K562 (cell line): ENCODE data around the gene TNFAIP8L2. TPM values are rescaled to one million over a fixed set of nuclear protein-coding genes. Genes with fewer than 3 reads are reported as not detected.

ENCODE experiments used
- ATAC-seq: fragments of 200-7000 bp; cut with Tn5 transposase; 3 replicates; pipeline ENCODE4 v1.9.1; 2020; ENCODE audit warnings: moderate library complexity
- Bru-seq: library from RNA; stranded (reverse); fragments of 400-500 nt; gene quantifications from one replicate; lab custom pipeline; 2021; lab: Mats Ljungman, UMichigan
- BruChase-seq, 2 experiments: library from RNA; stranded (reverse); fragments of 400-500 nt; gene quantifications; one replicate each; lab custom pipeline; 2021; lab: Mats Ljungman, UMichigan
- BruUV-seq: library from RNA; stranded (reverse); fragments of 400-500 nt; replicated peaks from 2 replicates; lab custom pipeline; 2021; lab: Mats Ljungman, UMichigan
- CTCF ChIA-PET: fragments of 300-600 bp; formaldehyde crosslinking; extraction: SDS; loops from one replicate; lab custom pipeline; 2021; ENCODE audit warnings: low intra/inter-chr PET ratio; lab: Yijun Ruan, JAX
- POLR2A ChIA-PET: fragments of 300-600, 350-650 bp; sonication (Branson Sonifier 250); formaldehyde crosslinking; extraction: SDS; loops from one replicate; lab custom pipeline; 2021; ENCODE audit warnings: antibody characterized with exemption, inconsistent platforms; lab: Yijun Ruan, JAX
- DNase-seq, 4 experiments: peaks; one replicate each; pipeline versions ENCODE4 v3.0.0 to v3.0.0-alpha.2; 2011 to 2018; ENCODE audit warnings: low spot score in 3 of 4, mixed read lengths in 3 of 4; ENCODE audit errors: extremely low read depth in 1 of 4
- FAIRE-seq: peaks from 2 replicates; lab custom pipeline; 2011; peaks lifted over from hg19 to GRCh38; lab: Jason Lieb, UNC
- H2AFZ ChIP-seq: 2 replicates; pipeline ENCODE4 v1.6.0; 2011; ENCODE audit warnings: low read depth, low read length, control low read depth, inconsistent platforms
- H3K27ac ChIP-seq: fragments of 200-600 bp; 3 replicates; pipeline ENCODE4 v1.8.0; 2011; ENCODE audit warnings: low read depth, mild to moderate bottlenecking, control low read depth, inconsistent platforms, low read length, moderate library complexity, mixed read lengths; ENCODE audit errors: extremely low read depth
- H3K27me3 ChIP-seq, 2 experiments: fragments of 300-600 bp in 1 of 2; 2 replicates in 1 of 2; 3 replicates in 1 of 2; pipeline versions ENCODE4 v1.6.0 to v1.8.0; 2011; ENCODE audit warnings: inconsistent platforms in 2 of 2, low read length in 2 of 2, mild to moderate bottlenecking in 1 of 2, mixed read lengths in 1 of 2, moderate library complexity in 1 of 2; ENCODE audit not compliant: control insufficient read depth in 2 of 2, insufficient read depth in 2 of 2
- H3K36me3 ChIP-seq: fragments of 300-600 bp; 3 replicates; pipeline ENCODE4 v1.8.0; 2011; ENCODE audit warnings: mild to moderate bottlenecking, low read length, inconsistent platforms; ENCODE audit not compliant: control insufficient read depth, insufficient read depth
- H3K4me1 ChIP-seq, 2 experiments: fragments of 200-600 bp in 1 of 2; replicated peaks in 1 of 2; 2 replicates in 1 of 2; 3 replicates in 1 of 2; pipeline versions ENCODE4 v1.5.1 to v1.8.0; 2011; ENCODE audit warnings: inconsistent platforms in 2 of 2, low read length in 2 of 2, mild to moderate bottlenecking in 1 of 2, mixed read lengths in 1 of 2, moderate library complexity in 1 of 2; ENCODE audit not compliant: control insufficient read depth in 2 of 2, insufficient read depth in 2 of 2
- H3K4me2 ChIP-seq: 2 replicates; pipeline ENCODE4 v1.6.1; 2011; ENCODE audit warnings: low read length, control low read depth, inconsistent platforms, mixed read lengths; ENCODE audit not compliant: insufficient read depth
- H3K4me3 ChIP-seq: fragments of 200-600 bp; sonication (generic), shearing (Covaris generic); 2 replicates; pipeline ENCODE4 v1.5.1; 2016; ENCODE audit warnings: control low read depth, inconsistent platforms
- H3K79me2 ChIP-seq: fragments of 200-600 bp; 3 replicates; pipeline ENCODE4 v1.8.0; 2011; ENCODE audit warnings: low read length, inconsistent platforms; ENCODE audit not compliant: control insufficient read depth, insufficient read depth
- H3K9ac ChIP-seq, 2 experiments: 2 replicates each; pipeline versions ENCODE4 v1.6.0 to v1.6.1; 2011; ENCODE audit warnings: low read depth in 2 of 2, low read length in 2 of 2, control low read depth in 1 of 2, inconsistent platforms in 1 of 2, mild to moderate bottlenecking in 1 of 2, mixed read lengths in 1 of 2; ENCODE audit not compliant: insufficient read depth in 1 of 2
- H3K9me1 ChIP-seq: one replicate; pipeline ENCODE4 v1.6.0; 2011; ENCODE audit warnings: inconsistent platforms, mild to moderate bottlenecking, low read length, moderate library complexity; ENCODE audit not compliant: control insufficient read depth, insufficient read depth
- H3K9me3 ChIP-seq: replicated peaks from 2 replicates; pipeline ENCODE4 v1.5.1; 2011; ENCODE audit warnings: low read depth, low read length, inconsistent platforms; ENCODE audit not compliant: control insufficient read depth, insufficient read depth
- H4K20me1 ChIP-seq: replicated peaks from 2 replicates; pipeline ENCODE4 v1.6.1; 2011; ENCODE audit warnings: low read length, inconsistent platforms, mixed read lengths; ENCODE audit not compliant: control insufficient read depth, insufficient read depth
- CHD1 ChIP-seq: fragments of 200-600 bp; sonication (generic); IDR thresholded peaks from one replicate; pipeline ENCODE4 v1.6.1; 2012; ENCODE audit warnings: mild to moderate bottlenecking, moderate library complexity, low read length, inconsistent platforms
- DNMT1 ChIP-seq: fragments of 450-650 bp; IDR thresholded peaks from 2 replicates; pipeline ENCODE4 v1.6.1; 2016; ENCODE audit warnings: antibody characterized with exemption, mild to moderate bottlenecking
- FOXJ3 ChIP-seq: sonication (generic); formaldehyde crosslinking; IDR thresholded peaks from 2 replicates; pipeline ENCODE4 v1.4.0; 2020; ENCODE audit warnings: mild to moderate bottlenecking, missing genetic modification reagents
- MAFK ChIP-seq: IDR thresholded peaks from 2 replicates; pipeline ENCODE4 v1.6.1; 2011; ENCODE audit warnings: low read length, improper control_type of control experiment
- MEIS2 ChIP-seq: fragments of 450-650 bp; IDR thresholded peaks from 2 replicates; pipeline ENCODE4 v1.6.1; 2014; ENCODE audit warnings: mild to moderate bottlenecking; ENCODE audit not compliant: partially characterized antibody
- PCBP1 ChIP-seq: fragments of 200-400 bp; formaldehyde crosslinking; IDR thresholded peaks from 2 replicates; pipeline ENCODE4 v1.6.1; 2018; ENCODE audit warnings: mild to moderate bottlenecking, low read depth, low read length; ENCODE audit not compliant: poor library complexity, severe bottlenecking
- PYGO2 ChIP-seq: fragments of 450-650 bp; IDR thresholded peaks from 2 replicates; pipeline ENCODE4 v1.6.1; 2016; ENCODE audit warnings: mild to moderate bottlenecking, missing genetic modification characterization, moderate library complexity, missing compliant biosample characterization
- ZNF316 ChIP-seq: fragments of 450-650 bp; IDR thresholded peaks from 2 replicates; pipeline ENCODE4 v1.6.1; 2016
- ZNF778 ChIP-seq: fragments of 450-650 bp; formaldehyde crosslinking; IDR thresholded peaks from 2 replicates; pipeline ENCODE4 v1.4.0; 2020; ENCODE audit warnings: mild to moderate bottlenecking, moderate library complexity
- WGBS: fragments of 100-300 bp; shearing (Covaris generic); methylation state at CpG from one replicate; pipeline ENCODE4 v1.1.6; 2016; ENCODE audit warnings: low coverage, mixed read lengths; ENCODE audit not compliant: insufficient coverage; ENCODE audit errors: missing lambda C conversion rate; 5-methylcytosine and 5-hydroxymethylcytosine counted together
- in situ Hi-C: fragments of 300-500 bp; cut with MboI; formaldehyde crosslinking; loops from 4 replicates; pipeline ENCODE4 v1.15.0; 2018; ENCODE audit warnings: inconsistent platforms, mixed read lengths
- intact Hi-C: fragments of 100-400 bp; cut with micrococcal nuclease; formaldehyde crosslinking; loops from 2 replicates; pipeline ENCODE4 v1.14.2; 2022
- long read RNA-seq, 3 experiments: library from polyadenylated mRNA in 2 of 3; library from RNA in 1 of 3; unstranded in 2 of 3; stranded (forward) in 1 of 3; transcript quantifications; one replicate each; pipeline ENCODE4 v2.0.0, GENCODE V29; 2019 to 2022
- polyA minus RNA-seq, 3 experiments: library from RNA; depleted of rRNA, polyadenylated mRNA; stranded (reverse); fragments of >200 nt; gene quantifications; 2 replicates each; pipeline ENCODE4 v1.2.3, GENCODE V29; 2011
- polyA plus RNA-seq, 8 experiments: library from polyadenylated mRNA; depleted of rRNA in 4 of 8; stranded (reverse) in 5 of 8; unstranded in 3 of 8; fragments of >200 nt; fragmentation: Nextera tagmentation in 2 of 8; fragmentation: Illumina TruSeq in 1 of 8; extraction: Ambion mirVana in 2 of 8; extraction: Trizol in 1 of 8; gene quantifications; 2 replicates each; pipeline versions ENCODE4 v1.2.1 to v1.2.3, GENCODE V29; 2011 to 2014; ENCODE audit warnings: inconsistent platforms in 1 of 8, missing spikeins in 1 of 8
- total RNA-seq, 7 experiments: library from RNA; depleted of rRNA in 6 of 7; stranded (reverse); fragments of >200 nt in 6 of 7; fragmentation: Illumina TruSeq in 2 of 7; extraction: Trizol in 2 of 7; gene quantifications; 2 replicates each; pipeline versions ENCODE4 v1.2.1 to v1.2.3, GENCODE V29; 2011 to 2021; ENCODE audit warnings: low replicate concordance in 1 of 7

The TNFAIP8L2 gene
- total RNA-seq (2011; cell fraction: chromatin; rRNA removed; ENCODE audit: low replicate concordance) = 0.44 TPM in 1 of 2 replicates, not detected in the other
- total RNA-seq (2011; cell fraction: nucleolus; rRNA removed) = 0.33 TPM in 1 of 2 replicates, not detected in the other
- total RNA-seq (2011; cell fraction: nucleoplasm; rRNA removed) = 0.37 TPM in 1 of 2 replicates, not detected in the other
- 0.45 and 1.7 TPM in 2 replicates for total RNA-seq (2014; rRNA removed)
- 0.29 and 0.55 TPM in 2 replicates for total RNA-seq (2014; rRNA removed; fragmentation: Illumina TruSeq; extraction: Trizol)
- total RNA-seq (2015; rRNA removed; fragmentation: Illumina TruSeq; extraction: Trizol) = 0.30 and 0.43 TPM in 2 replicates
- 0.25 and 0.31 TPM in 2 replicates for total RNA-seq (2021)
- polyA plus RNA-seq (2011; rRNA removed) = 0.52 and 1.7 TPM in 2 replicates
- 1.1 and 2.5 TPM in 2 replicates for polyA plus RNA-seq (2011; cell fraction: cytosol; rRNA removed)
- polyA plus RNA-seq (2011; cell fraction: nucleus; rRNA removed) = 0.36 and 1.5 TPM in 2 replicates
- polyA plus RNA-seq (2012) = 0.62 and 1.4 TPM in 2 replicates
- polyA plus RNA-seq (2014; fragmentation: Illumina TruSeq; extraction: Trizol) = 0.34 and 0.54 TPM in 2 replicates
- 1 to 10 TPM; 1.1 to 1.2 TPM for polyA plus RNA-seq (2014; fragmentation: Nextera tagmentation; extraction: Ambion mirVana)
- 0.05 and 0.09 TPM in 2 replicates for polyA plus RNA-seq (2014; rRNA removed)
- polyA minus RNA-seq (2011; rRNA and poly(A)+ RNA removed) = 0.35 and 1.0 TPM in 2 replicates
- polyA minus RNA-seq (2011; cell fraction: cytosol; rRNA and poly(A)+ RNA removed) = 1.2 TPM in 1 of 2 replicates, not detected in the other
- polyA minus RNA-seq (2011; cell fraction: nucleus; rRNA and poly(A)+ RNA removed) = 0.89 TPM in 1 of 2 replicates, not detected in the other
- percentile 38 among the genes with signal in this experiment for Bru-seq, nascent RNA
- BruChase-seq, experiment 1, labeled RNA remaining after a 2-hour chase = percentile 26 among the genes with signal in this experiment
- percentile 17 among the genes with signal in this experiment for BruChase-seq, experiment 2, labeled RNA remaining after a 6-hour chase
- long read RNA-seq, experiment 1 = 0 reads
- long read RNA-seq, experiment 2 = 0 reads
- long read RNA-seq, experiment 3 = 0 reads

GRCh38 chr1:151156515-151156819, at the start of gene TNFAIP8L2:
Gene TNFAIP8L2 (plus strand): TSS chr1:151156649. CDS start chr1:151158698, 2,049 bp downstream.
- in situ Hi-C loops = loop anchor here (5.0 kb wide), 2 partner anchors 64 to 139 kb away; no protein-coding TSS in a partner anchor
- peaks cover 22% of the 10 kb centered on the region; the same call in 2 of the 3 replicates for H3K36me3 ChIP-seq
- peak within 1 kb of the TSS; percentile 13 to 24; a peak in 3 of 4 replicates for H3K9ac ChIP-seq
- POLR2A ChIA-PET = interaction anchor here (0.5 to 1.6 kb wide), 5 partner anchors 8 to 106 kb away, joined by 3 to 7 read pairs (median 3); no protein-coding TSS in a partner anchor
- intact Hi-C loops = loop anchor here (1.0 kb wide), 2 partner anchors 57 to 132 kb away; no protein-coding TSS in a partner anchor
- peak; percentile 86 for ATAC-seq
- BruUV-seq = no TSS peak
- peak within 1 kb of the TSS; percentile 10; the same call in 1 of the 3 replicates for H3K27ac ChIP-seq
- no peaks in the 10 kb centered on the region; the same call in 1 of the 2 replicates for H4K20me1 ChIP-seq
- H3K4me3 ChIP-seq = no peak within 1 kb of the TSS
- H3K27me3 ChIP-seq = no peaks in the 10 kb centered on the region
- TF ChIP-seq PCBP1 (no peak), PYGO2 (tag) (no peak), MAFK (no peak), FOXJ3 (CRISPR knock-in tag) (no peak), CHD1 (no peak), ZNF778 (CRISPR knock-in tag) (no peak), MEIS2 (no peak), DNMT1 (no peak), ZNF316 (no peak)
- peaks cover 8 to 14% of the 10 kb centered on the region in 2 experiments; a peak in 4 of 5 replicates for H3K4me1 ChIP-seq
- H3K4me2 ChIP-seq = peak within 1 kb of the TSS; percentile 38
- no peaks in the 10 kb centered on the region for H3K79me2 ChIP-seq
- CTCF ChIA-PET = interaction anchor here (0.6 to 4.6 kb wide), 5 partner anchors 13 to 230 kb away, joined by 3 to 51 read pairs (median 4); partner anchors contain the start of genes GABPB2 and SETDB1
- WGBS = 42% methylated on average over 4 of the region's 4 CpGs
- H2AFZ ChIP-seq = no peak within 1 kb of the TSS
- no peaks in the 10 kb centered on the region; the same call in 1 of the 2 replicates for H3K9me3 ChIP-seq
- DNase-seq = peak in 3 of 4 experiments; percentile 41 to 56 (median 44)
- FAIRE-seq = no peak
- H3K9me1 ChIP-seq = no peaks in the 10 kb centered on the region
